ENCODE measurements around the gene FOXL2NB. TPM values are rescaled to one million over a fixed set of nuclear protein-coding genes. Genes with fewer than 3 reads are reported as not detected.
A peak's percentile ranks its signal among the peaks of the same experiment; 100 is the strongest.
"Not testable (repeated sequence)": the region's sequence is repeated elsewhere in the genome, so short reads cannot be mapped to it uniquely, and the experiment has no call there.

FOXL2NB gene
- total RNA-seq, 1 donor from 2014 or later = not detected

DNA sequence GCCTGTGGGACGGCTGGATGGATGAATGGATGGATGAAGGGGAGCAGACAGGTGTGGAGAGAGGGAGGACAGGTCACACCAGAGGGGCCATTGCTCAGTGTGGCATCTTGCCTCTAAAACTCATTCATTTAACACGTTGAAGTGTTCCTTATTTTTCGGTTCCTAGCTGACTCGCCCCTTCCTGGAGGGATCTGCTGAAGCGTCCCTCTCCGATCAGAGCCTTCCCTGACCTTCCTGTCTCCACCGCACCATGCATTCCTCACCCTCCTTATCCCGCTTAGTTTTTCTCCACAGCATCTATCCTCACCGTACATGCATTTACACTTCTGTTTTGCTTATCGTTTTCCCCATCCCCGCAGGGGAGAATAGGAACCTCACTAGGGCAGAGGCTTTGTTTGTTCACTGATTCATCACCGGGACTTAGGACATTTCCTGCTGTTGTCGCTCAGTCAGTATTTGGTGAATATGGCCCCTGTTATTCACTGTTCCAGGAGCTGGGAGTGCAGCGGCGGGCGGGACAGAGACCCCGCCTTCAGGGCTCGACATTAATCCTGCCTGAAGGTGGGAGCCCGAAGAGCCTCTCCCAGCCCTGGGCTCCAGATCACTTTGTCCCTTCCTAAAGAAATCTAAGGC is 32.0 kb upstream of the FOXL2NB start:
- DNase-seq (ENCODE audit: low spot score) = no peak
- Mint-ChIP-seq H3K27ac (no peak overlapping the region), H3K9me3 (no peaks in the 10 kb centered on the region), H3K4me1 (ENCODE audit: low read depth) (peaks cover 5% of the 10 kb centered on the region), H3K27me3 (ENCODE audit: low read depth) (peaks cover 11% of the 10 kb centered on the region), H3K36me3 (ENCODE audit: low read depth) (no peaks in the 10 kb centered on the region), H3K4me3 (ENCODE audit: low read depth) (peak overlapping the region; percentile 77)
- intact Hi-C loops (cut with micrococcal nuclease) = loop anchor here (1.0 to 10.0 kb wide), 6 partner anchors 81 to 730 kb away; partner anchors contain the start of genes ARMC8, CEP70, COPB2 and PIK3CB

GRCh38 chr3:138915503-138916498 is 31.2 kb upstream of the FOXL2NB start:
- H3K27me3 Mint-ChIP-seq (ENCODE audit: low read depth) = peaks cover 13% of the 10 kb centered on the region
- DNase-seq (ENCODE audit: low spot score) = peak; percentile 71
- H3K4me1 Mint-ChIP-seq (ENCODE audit: low read depth) = peaks cover 5% of the 10 kb centered on the region
- no peak overlapping the region for H3K27ac Mint-ChIP-seq
- peak overlapping the region; percentile 86 for H3K4me3 Mint-ChIP-seq (ENCODE audit: low read depth)
- H3K9me3 Mint-ChIP-seq = no peaks in the 10 kb centered on the region
- H3K36me3 Mint-ChIP-seq (ENCODE audit: low read depth) = no peaks in the 10 kb centered on the region
- intact Hi-C loops (cut with micrococcal nuclease) = loop anchor here (1.0 to 10.0 kb wide), 7 partner anchors 82 to 731 kb away; partner anchors contain the start of genes ARMC8, CEP70, COPB2 and PIK3CB

DNA sequence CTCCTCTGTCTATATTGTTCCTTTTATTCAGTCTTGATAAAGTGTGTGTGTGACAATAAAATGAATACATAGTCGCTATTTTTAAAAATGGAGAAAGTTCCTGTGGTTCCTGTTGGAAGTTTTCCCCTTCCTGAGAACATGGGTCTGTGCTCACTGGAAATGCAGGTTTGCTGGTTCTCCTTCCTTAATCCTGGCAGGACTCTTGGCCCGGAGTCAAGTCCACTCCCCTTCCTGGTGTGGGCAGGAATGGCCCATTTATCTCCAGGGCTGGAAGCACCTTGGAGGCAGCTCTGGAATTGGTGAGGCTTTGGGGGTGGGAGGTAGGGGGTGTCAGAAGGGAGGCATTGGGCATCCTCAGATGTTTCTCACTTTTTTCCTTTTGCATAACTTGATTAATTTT is 30.2 kb upstream of the FOXL2NB start:
- Mint-ChIP-seq H3K36me3 (ENCODE audit: low read depth) (no peaks in the 10 kb centered on the region), H3K27ac (no peak overlapping the region), H3K4me3 (ENCODE audit: low read depth) (no peak overlapping the region), H3K27me3 (ENCODE audit: low read depth) (peaks cover 13% of the 10 kb centered on the region), H3K4me1 (ENCODE audit: low read depth) (peaks cover 5% of the 10 kb centered on the region), H3K9me3 (no peaks in the 10 kb centered on the region)
- no peak for DNase-seq (ENCODE audit: low spot score)
- intact Hi-C loops (cut with micrococcal nuclease) = loop anchor here (1.0 to 10.0 kb wide), 2 partner anchors 156 to 732 kb away; partner anchors contain the start of gene ARMC8

GRCh38 chr3:138919325-138919724 is 27.7 kb upstream of the FOXL2NB start:
- DNase-seq (ENCODE audit: low spot score) = no peak
- no peaks in the 10 kb centered on the region for H3K9me3 Mint-ChIP-seq
- intact Hi-C loops (cut with micrococcal nuclease) = loop anchor here (10.0 kb wide), 1 partner anchor 735 kb away; the partner anchor contains the start of gene ARMC8
- no peaks in the 10 kb centered on the region for H3K36me3 Mint-ChIP-seq (ENCODE audit: low read depth)
- peaks cover 13% of the 10 kb centered on the region for H3K27me3 Mint-ChIP-seq (ENCODE audit: low read depth)
- no peak overlapping the region for H3K27ac Mint-ChIP-seq
- peaks cover 7% of the 10 kb centered on the region for H3K4me1 Mint-ChIP-seq (ENCODE audit: low read depth)
- H3K4me3 Mint-ChIP-seq (ENCODE audit: low read depth) = no peak overlapping the region

DNA sequence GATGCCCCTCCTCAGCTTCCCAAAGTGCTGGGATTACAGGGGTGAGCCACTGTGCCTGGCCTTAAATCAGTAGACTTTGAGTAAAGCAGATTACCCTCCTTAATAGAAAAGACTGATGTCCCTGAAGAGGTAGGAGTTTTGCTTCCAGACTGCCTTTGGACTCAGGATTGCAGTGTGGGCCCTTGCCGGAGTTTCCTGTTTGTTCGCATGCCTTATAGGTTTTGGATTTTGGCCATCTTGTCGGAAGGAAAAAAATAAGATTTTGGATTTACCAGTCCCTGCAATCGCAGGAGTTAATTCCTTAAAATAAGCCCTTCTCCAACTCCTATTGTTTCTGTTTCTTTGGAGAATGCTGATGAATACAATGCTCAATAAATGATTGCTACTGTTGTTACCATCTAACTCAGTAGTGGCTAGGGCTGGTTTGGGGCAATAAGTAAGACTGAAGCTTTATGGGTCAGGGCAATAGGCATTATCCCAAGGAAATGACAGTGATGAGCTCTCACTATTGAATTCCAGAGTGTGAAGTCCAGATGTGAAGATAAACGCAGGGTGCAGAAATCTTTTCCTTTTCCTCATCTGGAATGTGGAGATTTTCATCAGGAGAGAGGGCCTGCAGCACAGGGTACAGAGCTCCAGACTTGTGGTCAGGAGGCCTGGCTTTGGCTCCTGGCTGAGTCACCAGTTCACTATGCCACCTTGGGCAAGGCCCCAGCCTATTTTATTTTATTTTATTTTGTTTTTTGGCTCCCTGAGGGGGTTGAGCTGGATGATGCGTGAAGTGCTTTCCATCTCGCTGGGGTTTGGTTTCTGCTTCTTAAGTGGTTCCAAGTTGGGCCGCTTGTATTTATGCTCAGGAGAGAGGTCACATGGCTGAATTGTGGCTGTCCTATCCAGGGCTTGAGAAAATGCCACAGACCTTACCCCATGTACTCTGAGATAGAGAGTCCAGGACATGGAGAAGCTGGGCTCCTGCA is 25.4 kb upstream of the FOXL2NB start:
- no peak overlapping the region for H3K27ac Mint-ChIP-seq
- no peak overlapping the region for H3K4me3 Mint-ChIP-seq (ENCODE audit: low read depth)
- no peaks in the 10 kb centered on the region for H3K9me3 Mint-ChIP-seq
- peaks cover 15% of the 10 kb centered on the region for H3K27me3 Mint-ChIP-seq (ENCODE audit: low read depth)
- no peak for DNase-seq (ENCODE audit: low spot score)
- intact Hi-C loops (cut with micrococcal nuclease) = loop anchor here (2.0 kb wide), 1 partner anchor 443 kb away; no protein-coding TSS in a partner anchor
- H3K4me1 Mint-ChIP-seq (ENCODE audit: low read depth) = peaks cover 2% of the 10 kb centered on the region
- H3K36me3 Mint-ChIP-seq (ENCODE audit: low read depth) = no peaks in the 10 kb centered on the region

GRCh38 chr3:138922400-138922799 is 24.6 kb upstream of the FOXL2NB start:
- not testable (repeated sequence) for H3K27ac Mint-ChIP-seq; H3K4me3 Mint-ChIP-seq (ENCODE audit: low read depth); H3K9me3 Mint-ChIP-seq; DNase-seq (ENCODE audit: low spot score); H3K4me1 Mint-ChIP-seq (ENCODE audit: low read depth); H3K36me3 Mint-ChIP-seq (ENCODE audit: low read depth)
- peaks cover 13% of the 10 kb centered on the region for H3K27me3 Mint-ChIP-seq (ENCODE audit: low read depth)
- intact Hi-C loops (cut with micrococcal nuclease) = loop anchor here (2.0 kb wide), 1 partner anchor 444 kb away; no protein-coding TSS in a partner anchor

DNA sequence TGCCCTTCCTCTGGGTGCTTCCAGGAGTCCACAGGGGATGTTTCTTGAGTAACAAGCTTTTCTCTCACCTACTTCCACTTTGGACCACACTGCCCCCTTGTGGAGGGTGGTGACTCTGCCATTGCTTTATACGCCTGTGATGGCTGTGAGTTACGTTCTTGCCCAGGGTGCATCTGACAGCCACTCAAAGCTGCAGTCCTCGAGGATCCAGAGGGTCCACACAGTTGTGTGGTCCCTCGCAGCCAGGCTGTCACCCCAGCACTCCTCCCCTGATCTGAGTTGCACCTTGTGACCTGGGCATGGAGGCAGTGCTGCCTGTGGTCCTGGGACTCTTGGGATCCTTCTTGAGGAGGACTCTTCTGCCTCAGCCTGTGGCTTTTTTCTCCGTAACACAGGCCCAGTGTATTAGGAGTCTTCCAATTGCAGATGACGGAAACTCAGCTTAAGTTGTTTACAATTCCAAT is 23.5 kb upstream of the FOXL2NB start:
- Mint-ChIP-seq H3K4me3 (ENCODE audit: low read depth) (no peak overlapping the region), H3K27me3 (ENCODE audit: low read depth) (peaks cover 11% of the 10 kb centered on the region), H3K27ac (no peak overlapping the region), H3K9me3 (no peaks in the 10 kb centered on the region), H3K36me3 (ENCODE audit: low read depth) (no peaks in the 10 kb centered on the region), H3K4me1 (ENCODE audit: low read depth) (peaks cover 2% of the 10 kb centered on the region)
- intact Hi-C loops (cut with micrococcal nuclease) = loop anchor here (1.0 to 2.0 kb wide), 3 partner anchors 329 to 506 kb away; partner anchors contain the start of gene CEP70
- DNase-seq (ENCODE audit: low spot score) = peak; percentile 72

- Mint-ChIP-seq H3K4me1 (ENCODE audit: low read depth) (no peaks in the 10 kb centered on the region), H3K36me3 (ENCODE audit: low read depth) (no peaks in the 10 kb centered on the region), H3K27me3 (ENCODE audit: low read depth) (peaks cover 27% of the 10 kb centered on the region), H3K4me3 (ENCODE audit: low read depth) (no peak overlapping the region), H3K27ac (no peak overlapping the region), H3K9me3 (no peaks in the 10 kb centered on the region)
- intact Hi-C loops (cut with micrococcal nuclease) = no loop called here
- DNase-seq (ENCODE audit: low spot score) = no peak
These were observed 18.2 kb upstream of the FOXL2NB start for GRCh38 chr3:138928727-138929372.

- peaks cover 56% of the 10 kb centered on the region for H3K27me3 Mint-ChIP-seq (ENCODE audit: low read depth)
- H3K4me3 Mint-ChIP-seq (ENCODE audit: low read depth) = no peak overlapping the region
- no peaks in the 10 kb centered on the region for H3K36me3 Mint-ChIP-seq (ENCODE audit: low read depth)
- peaks cover 8% of the 10 kb centered on the region for H3K4me1 Mint-ChIP-seq (ENCODE audit: low read depth)
- DNase-seq (ENCODE audit: low spot score) = no peak
- intact Hi-C loops (cut with micrococcal nuclease) = no loop called here
- no peak overlapping the region for H3K27ac Mint-ChIP-seq
- H3K9me3 Mint-ChIP-seq = no peaks in the 10 kb centered on the region
These were observed 13.8 kb upstream of the FOXL2NB start for GRCh38 chr3:138933068-138933668.

GRCh38 chr3:138933981-138934691 is 12.9 kb upstream of the FOXL2NB start:
- Mint-ChIP-seq H3K27ac (no peak overlapping the region), H3K36me3 (ENCODE audit: low read depth) (no peaks in the 10 kb centered on the region), H3K4me3 (ENCODE audit: low read depth) (no peak overlapping the region), H3K27me3 (ENCODE audit: low read depth) (peaks cover 64% of the 10 kb centered on the region), H3K4me1 (ENCODE audit: low read depth) (peaks cover 12% of the 10 kb centered on the region), H3K9me3 (no peaks in the 10 kb centered on the region)
- no peak for DNase-seq (ENCODE audit: low spot score)
- intact Hi-C loops (cut with micrococcal nuclease) = no loop called here

- Mint-ChIP-seq H3K36me3 (ENCODE audit: low read depth) (no peaks in the 10 kb centered on the region), H3K9me3 (no peaks in the 10 kb centered on the region), H3K4me3 (ENCODE audit: low read depth) (peak overlapping the region; percentile 47), H3K4me1 (ENCODE audit: low read depth) (peaks cover 12% of the 10 kb centered on the region), H3K27me3 (ENCODE audit: low read depth) (peaks cover 71% of the 10 kb centered on the region), H3K27ac (no peak overlapping the region)
- intact Hi-C loops (cut with micrococcal nuclease) = no loop called here
- DNase-seq (ENCODE audit: low spot score) = no peak
These were observed 11.5 kb upstream of the FOXL2NB start for GRCh38 chr3:138935505-138935862.
